Kidney (tissue), 14 donors: Measurements from ENCODE around the gene SGCE. TPM values are rescaled to one million over a fixed set of nuclear protein-coding genes. Genes with fewer than 3 reads are reported as not detected.

Source experiments
- DNase-seq, 5 donors: peaks; one replicate each; pipeline ENCODE4 v3.0.0-alpha.2; 2013 to 2020
- FAIRE-seq: peaks from 2 replicates; lab custom pipeline; 2012; peaks lifted over from hg19 to GRCh38; lab: Jason Lieb, UNC
- H3K27ac ChIP-seq, 2 donors: one replicate each; pipeline ENCODE4 v1.7.0; 2013; ENCODE audit warnings: low read depth in 2 of 2, low read length in 2 of 2, inconsistent platforms in 1 of 2
- H3K27me3 ChIP-seq: one replicate; pipeline ENCODE4 v1.7.1; 2013; ENCODE audit warnings: low read length, inconsistent platforms; ENCODE audit not compliant: control insufficient read depth, insufficient read depth
- H3K36me3 ChIP-seq, 3 donors: one replicate each; pipeline versions ENCODE4 v1.7.0 to v1.7.1; 2013; ENCODE audit warnings: low read length in 3 of 3, control low read depth in 1 of 3, inconsistent platforms in 1 of 3; ENCODE audit not compliant: insufficient read depth in 3 of 3, control insufficient read depth in 2 of 3
- H3K4me1 ChIP-seq, 3 donors: one replicate each; pipeline versions ENCODE4 v1.7.0 to v1.7.1; 2013; ENCODE audit warnings: low read length in 3 of 3, inconsistent platforms in 1 of 3, low read depth in 1 of 3; ENCODE audit not compliant: control insufficient read depth in 2 of 3, insufficient read depth in 2 of 3
- H3K4me3 ChIP-seq, 3 donors: one replicate each; pipeline versions ENCODE4 v1.7.0 to v1.8.1; 2013; ENCODE audit warnings: low read length in 3 of 3, control low read depth in 1 of 3, inconsistent platforms in 1 of 3
- H3K9ac ChIP-seq, 3 donors: one replicate each; pipeline versions ENCODE4 v1.7.0 to v1.7.1; 2013; ENCODE audit warnings: low read length in 3 of 3, control low read depth in 1 of 3, inconsistent platforms in 1 of 3
- H3K9me3 ChIP-seq, 3 donors: one replicate each; pipeline versions ENCODE4 v1.7.0 to v1.7.1; 2013; ENCODE audit warnings: low read length in 3 of 3, control low read depth in 1 of 3, inconsistent platforms in 1 of 3; ENCODE audit not compliant: control insufficient read depth in 2 of 3, insufficient read depth in 1 of 3
- intact Hi-C: fragments of 100-400 bp; cut with DNase I; formaldehyde crosslinking; loops from one replicate; pipeline ENCODE4 v1.11.1; 2022
- polyA plus RNA-seq: library from polyadenylated mRNA; stranded (reverse); fragments of 350-450 nt; fragmentation: Illumina TruSeq; extraction: RNeasy Lipid Tissue Mini Kit (QIAGEN cat#74804); gene quantifications from one replicate; pipeline ENCODE4 v1.2.3, GENCODE V29; 2014; ENCODE audit warnings: low read depth, low replicate concordance; ENCODE audit not compliant: insufficient read depth
- total RNA-seq: library from RNA; stranded (reverse); fragmentation: NEBNext Ultra II Directional; extraction: Animal tissue kit (Norgen Biotek cat#: 25700); gene quantifications from one replicate; pipeline ENCODE4 v1.2.1, GENCODE V29; 2021
- TF ChIP-seq, protein P1 (sequence below): IDR thresholded peaks from 3 replicates; pipeline ENCODE4 v1.5.1; 2012; ENCODE audit warnings: mild to moderate bottlenecking, moderate library complexity, borderline replicate concordance; ENCODE audit not compliant: insufficient read depth; ENCODE audit errors: extremely low read depth
- donor health status: control.
- donor health status: control.
- donor health status: control.
- donor health status: control.
- donor health status: control.
- donor health status: DM: yes; HTN: yes; CAD: no.
- donor health status: Normal renal cell carcinoma (clear cell type).

Gene SGCE
- total and polyA plus RNA-seq, 2 donors from 2014 or later, result 56.5 to 59.6 TPM

DNA sequence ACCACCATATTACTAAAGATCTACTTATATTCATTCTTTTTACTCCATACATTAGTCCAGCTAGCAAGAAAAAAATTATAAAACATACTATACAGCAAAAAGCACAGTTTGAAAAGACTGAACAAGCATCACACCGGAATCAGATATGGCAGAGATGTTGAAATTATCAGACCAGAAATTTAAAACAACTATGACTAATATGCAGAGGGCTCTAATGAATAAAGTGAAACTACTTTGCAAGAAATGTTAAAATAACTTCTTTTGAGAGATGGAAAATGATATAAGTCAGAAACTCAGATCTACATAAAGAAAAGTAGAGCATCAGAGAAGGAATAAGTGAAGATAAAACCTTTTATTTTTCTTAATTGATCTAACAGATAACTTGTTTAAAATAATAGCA, 50.9 kb downstream of the SGCE start:
- TF ChIP-seq, protein P1, sequence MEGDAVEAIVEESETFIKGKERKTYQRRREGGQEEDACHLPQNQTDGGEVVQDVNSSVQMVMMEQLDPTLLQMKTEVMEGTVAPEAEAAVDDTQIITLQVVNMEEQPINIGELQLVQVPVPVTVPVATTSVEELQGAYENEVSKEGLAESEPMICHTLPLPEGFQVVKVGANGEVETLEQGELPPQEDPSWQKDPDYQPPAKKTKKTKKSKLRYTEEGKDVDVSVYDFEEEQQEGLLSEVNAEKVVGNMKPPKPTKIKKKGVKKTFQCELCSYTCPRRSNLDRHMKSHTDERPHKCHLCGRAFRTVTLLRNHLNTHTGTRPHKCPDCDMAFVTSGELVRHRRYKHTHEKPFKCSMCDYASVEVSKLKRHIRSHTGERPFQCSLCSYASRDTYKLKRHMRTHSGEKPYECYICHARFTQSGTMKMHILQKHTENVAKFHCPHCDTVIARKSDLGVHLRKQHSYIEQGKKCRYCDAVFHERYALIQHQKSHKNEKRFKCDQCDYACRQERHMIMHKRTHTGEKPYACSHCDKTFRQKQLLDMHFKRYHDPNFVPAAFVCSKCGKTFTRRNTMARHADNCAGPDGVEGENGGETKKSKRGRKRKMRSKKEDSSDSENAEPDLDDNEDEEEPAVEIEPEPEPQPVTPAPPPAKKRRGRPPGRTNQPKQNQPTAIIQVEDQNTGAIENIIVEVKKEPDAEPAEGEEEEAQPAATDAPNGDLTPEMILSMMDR, result no peak

DNA sequence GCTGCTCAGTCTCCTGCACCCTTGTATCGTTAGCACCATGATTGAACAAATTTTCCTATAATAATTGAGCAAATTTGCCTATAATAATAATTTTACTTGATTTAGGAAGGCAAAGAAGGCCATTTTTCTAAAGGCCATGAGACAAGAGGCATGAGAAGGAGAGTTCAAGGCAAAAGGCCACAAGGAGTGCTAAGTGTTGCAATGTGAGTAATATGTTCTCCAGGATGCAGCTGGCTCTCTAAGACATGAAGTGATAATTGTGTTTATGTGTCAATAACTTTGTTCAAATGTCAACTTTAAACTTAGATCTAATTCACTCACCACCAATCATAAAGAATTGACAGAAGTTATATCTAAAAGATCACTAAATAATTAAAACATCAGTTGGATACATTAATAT, 53.8 kb downstream of the SGCE start:
- Histone ChIP-seq H3K4me3 (no peak overlapping the region), H3K27ac (no peak overlapping the region), H3K27me3 (no peaks in the 10 kb centered on the region), H3K36me3 (peaks cover 0 to 5% (median 2%) of the 10 kb centered on the region in 3 donors), H3K4me1 (no peaks in the 10 kb centered on the region), H3K9me3 (peaks cover 0 to 5% (median 0%) of the 10 kb centered on the region in 3 donors), H3K9ac (no peak overlapping the region)
- intact Hi-C loops, result no loop called here
- DNase-seq, result no peak
- no peak for FAIRE-seq
- TF ChIP-seq, protein P1, result no peak

More for the DNA sequence above, 50.9 kb downstream of the SGCE start:
- intact Hi-C loops, result no loop called here
- Histone ChIP-seq H3K36me3 (peaks cover 0 to 2% (median 0%) of the 10 kb centered on the region in 3 donors), H3K4me3 (no peak overlapping the region), H3K27ac (no peak overlapping the region), H3K9me3 (peaks cover 0 to 5% (median 0%) of the 10 kb centered on the region in 3 donors), H3K9ac (no peak overlapping the region), H3K4me1 (no peaks in the 10 kb centered on the region), H3K27me3 (no peaks in the 10 kb centered on the region)
- no peak for DNase-seq
- no peak for FAIRE-seq

DNA sequence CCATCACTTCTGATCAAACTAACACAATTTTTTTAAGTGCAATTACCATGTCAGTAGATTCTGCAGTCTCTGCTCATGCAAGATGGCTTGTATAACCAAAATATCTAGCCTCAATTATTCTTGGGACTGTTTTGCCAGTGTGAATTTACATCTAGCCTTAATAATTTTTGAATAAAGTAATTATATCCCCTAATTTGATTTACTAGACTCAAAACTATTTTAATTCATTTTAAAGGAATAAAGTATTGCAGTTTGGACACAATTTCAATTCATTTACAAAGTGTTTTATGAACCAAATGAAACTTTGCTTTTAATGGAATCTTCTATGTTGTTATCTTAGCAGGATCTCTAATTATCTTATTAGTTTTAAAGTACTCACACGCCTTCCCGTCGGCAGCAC, 55.7 kb downstream of the SGCE start:
- no peak overlapping the region for H3K4me3 ChIP-seq
- no peak overlapping the region for H3K9ac ChIP-seq
- H3K9me3 ChIP-seq, result no peaks in the 10 kb centered on the region
- H3K36me3 ChIP-seq, result peaks cover 0 to 5% (median 2%) of the 10 kb centered on the region in 3 donors
- FAIRE-seq, result no peak
- intact Hi-C loops, result no loop called here
- TF ChIP-seq, protein P1, result no peak
- H3K27me3 ChIP-seq, result no peaks in the 10 kb centered on the region
- H3K27ac ChIP-seq, result no peak overlapping the region
- H3K4me1 ChIP-seq, result no peaks in the 10 kb centered on the region
- no peak for DNase-seq

DNA sequence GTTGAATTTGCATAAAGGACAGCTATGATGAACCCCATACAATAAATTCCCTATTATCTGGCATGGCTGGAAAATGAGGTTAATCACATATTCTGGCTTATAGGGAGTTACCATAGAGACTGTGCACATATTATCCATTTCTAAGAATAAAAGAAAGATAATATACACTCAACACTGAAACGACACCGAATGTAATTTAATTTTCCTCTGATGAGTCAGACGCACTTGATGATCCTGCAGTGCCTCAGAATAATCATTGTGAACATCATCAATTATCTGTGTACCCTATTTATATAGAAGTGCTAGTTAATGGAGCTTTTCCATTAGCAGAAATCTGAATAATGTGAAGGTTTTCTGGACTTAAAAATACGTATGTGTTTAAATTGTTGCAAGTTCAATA, 60.2 kb downstream of the SGCE start:
- no peak for FAIRE-seq
- Histone ChIP-seq H3K9me3 (no peaks in the 10 kb centered on the region), H3K4me3 (no peak overlapping the region), H3K36me3 (peaks cover 0 to 5% (median 2%) of the 10 kb centered on the region in 3 donors), H3K9ac (no peak overlapping the region), H3K27me3 (no peaks in the 10 kb centered on the region), H3K4me1 (no peaks in the 10 kb centered on the region), H3K27ac (no peak overlapping the region)
- intact Hi-C loops, result no loop called here
- no peak for DNase-seq
- TF ChIP-seq, protein P1, result no peak
